Small intestine (tissue), 7 donors: ENCODE measurements around the gene PITX1. TPM values are rescaled to one million over a fixed set of nuclear protein-coding genes. Genes with fewer than 3 reads are reported as not detected.

Experiments
- DNase-seq, 2 donors: peaks; one replicate each; pipeline versions ENCODE4 v3.0.0 to v3.0.0-alpha.2; 2013
- FAIRE-seq: peaks from 2 replicates; lab custom pipeline; 2012; peaks lifted over from hg19 to GRCh38; lab: Jason Lieb, UNC
- H3K27ac ChIP-seq, 3 donors: one replicate each; pipeline ENCODE4 v1.5.1; 2013; ENCODE audit warnings: low read length in 2 of 3, mild to moderate bottlenecking in 2 of 3, control low read depth in 1 of 3, inconsistent platforms in 1 of 3, low read depth in 1 of 3, moderate library complexity in 1 of 3
- H3K27me3 ChIP-seq, 3 donors: one replicate each; pipeline ENCODE4 v1.6.1; 2013; ENCODE audit warnings: low read length in 3 of 3, inconsistent platforms in 1 of 3; ENCODE audit not compliant: control insufficient read depth in 3 of 3, insufficient read depth in 3 of 3
- H3K36me3 ChIP-seq, 3 donors: one replicate each; pipeline ENCODE4 v1.6.1; 2013; ENCODE audit warnings: low read length in 3 of 3, inconsistent platforms in 1 of 3, low read depth in 1 of 3, mild to moderate bottlenecking in 1 of 3, moderate library complexity in 1 of 3; ENCODE audit not compliant: control insufficient read depth in 3 of 3, insufficient read depth in 2 of 3
- H3K4me1 ChIP-seq, 3 donors: one replicate each; pipeline ENCODE4 v1.6.1; 2013; ENCODE audit warnings: low read length in 2 of 3, inconsistent platforms in 1 of 3, low read depth in 1 of 3, mild to moderate bottlenecking in 1 of 3, moderate library complexity in 1 of 3; ENCODE audit not compliant: control insufficient read depth in 3 of 3, insufficient read depth in 2 of 3
- H3K4me3 ChIP-seq, 3 donors: one replicate each; pipeline ENCODE4 v1.5.1; 2013; ENCODE audit warnings: low read length in 3 of 3, control low read depth in 1 of 3, inconsistent platforms in 1 of 3, low read depth in 1 of 3, mild to moderate bottlenecking in 1 of 3, moderate library complexity in 1 of 3
- H3K9me3 ChIP-seq, 2 donors: one replicate each; pipeline ENCODE4 v1.6.1; 2013; ENCODE audit warnings: low read depth in 1 of 2, low read length in 1 of 2; ENCODE audit not compliant: control insufficient read depth in 2 of 2, insufficient read depth in 1 of 2
- WGBS, 3 donors: extraction: QIAGEN DNeasy Blood & Tissue Kit; methylation state at CpG; one replicate each; pipeline ENCODE4 v1.1.7; 2013; 5-methylcytosine and 5-hydroxymethylcytosine counted together
- polyA plus RNA-seq, 4 donors: library from polyadenylated mRNA; stranded (reverse) in 3 of 4; unstranded in 1 of 4; fragments of 200-250 nt in 3 of 4; fragments of 120-200 nt in 1 of 4; gene quantifications; one replicate each; pipeline versions ENCODE4 v1.2.1 to v1.2.3, GENCODE V29; 2013
- donor health status: healthy with polysubstance abuse.
- donor health status: control.
- donor health status: control.
- donor health status: Bipolar disorder and iron deficiency.
- donor health status: healthy.

The PITX1 gene
- polyA plus RNA-seq, 4 donors, result 3.4 to 30.0 (median 8.8) TPM

DNA sequence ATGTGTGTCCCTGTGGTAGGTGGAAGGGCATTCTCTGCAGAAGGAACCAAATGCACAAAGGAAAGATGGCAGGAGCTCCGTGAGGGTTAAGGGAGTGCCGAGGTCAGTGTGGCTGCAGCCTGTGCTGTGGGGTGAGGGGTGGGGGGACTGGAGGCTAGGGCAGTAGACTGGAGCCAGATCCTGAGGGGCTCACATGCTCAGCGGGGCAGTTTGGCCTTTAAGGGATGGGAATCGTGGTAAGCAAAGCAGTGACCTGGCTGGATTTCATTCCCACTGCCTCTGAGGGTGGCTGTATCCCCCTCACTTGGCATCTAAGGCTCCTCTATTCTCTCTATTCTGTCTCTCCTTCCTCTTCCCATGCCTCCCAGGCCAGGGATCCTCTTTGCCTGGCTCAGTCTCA is 15.6 kb downstream of the PITX1 start:
- H3K36me3 ChIP-seq, result peaks cover 0 to 10% (median 0%) of the 10 kb centered on the region in 3 donors
- FAIRE-seq, result no peak
- H3K27ac ChIP-seq, result no peak overlapping the region
- no peaks in the 10 kb centered on the region for H3K27me3 ChIP-seq
- H3K4me1 ChIP-seq, result no peaks in the 10 kb centered on the region
- WGBS, 3 donors, result 84 to 97% (median 92%) methylated on average over 4 of the region's 4 CpGs
- no peak overlapping the region for H3K4me3 ChIP-seq
- no peaks in the 10 kb centered on the region for H3K9me3 ChIP-seq
- DNase-seq, result no peak

- FAIRE-seq, result no peak
- Histone ChIP-seq H3K27ac (no peak overlapping the region), H3K4me3 (no peak overlapping the region), H3K4me1 (no peaks in the 10 kb centered on the region), H3K27me3 (no peaks in the 10 kb centered on the region), H3K36me3 (peaks cover 0 to 16% (median 0%) of the 10 kb centered on the region in 3 donors), H3K9me3 (no peaks in the 10 kb centered on the region)
- no peak for DNase-seq
- 72 to 88% (median 85%) methylated on average over 11 of the region's 11 CpGs for WGBS, 3 donors
These were observed 17.2 kb downstream of the PITX1 start for GRCh38 chr5:135016861-135017290.

GRCh38 chr5:135015942-135016341 is 18.1 kb downstream of the PITX1 start:
- Histone ChIP-seq H3K4me3 (no peak overlapping the region), H3K9me3 (no peaks in the 10 kb centered on the region), H3K27me3 (no peaks in the 10 kb centered on the region), H3K4me1 (no peaks in the 10 kb centered on the region), H3K27ac (no peak overlapping the region), H3K36me3 (peaks cover 0 to 16% (median 0%) of the 10 kb centered on the region in 3 donors)
- FAIRE-seq, result no peak
- WGBS, 3 donors, result 91 to 92% (median 92%) methylated on average over 6 of the region's 6 CpGs
- DNase-seq, result no peak

DNA sequence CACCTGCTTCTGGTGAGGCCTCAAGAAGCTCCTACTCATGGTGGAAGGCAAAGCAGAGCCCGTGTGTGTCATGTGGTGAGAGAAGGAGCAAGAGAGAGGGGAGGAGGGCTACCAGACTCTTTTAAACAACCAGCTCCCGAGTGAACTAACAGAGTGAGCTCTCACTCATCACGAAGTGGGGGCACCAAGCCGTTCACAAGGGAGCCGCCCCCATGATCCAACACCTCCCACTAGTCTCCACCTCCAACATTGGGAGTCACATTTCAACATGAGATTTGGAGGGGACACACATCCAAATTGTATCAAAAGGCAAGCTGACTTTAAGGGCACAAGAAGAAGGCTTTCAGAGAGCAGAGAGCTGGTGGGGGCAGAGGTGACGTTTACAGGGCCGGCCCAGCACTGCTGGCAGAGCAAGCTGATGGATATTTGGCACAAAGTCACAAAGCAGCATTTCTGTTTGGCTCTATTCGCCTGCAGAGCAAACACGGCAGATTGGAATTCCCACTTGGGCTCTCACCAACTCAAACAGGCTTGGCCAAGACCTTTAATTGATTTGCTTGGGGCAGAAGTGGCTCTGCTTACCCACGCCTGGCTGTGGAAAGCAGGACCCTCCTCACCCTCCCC is 20.0 kb downstream of the PITX1 start:
- FAIRE-seq (no peak), DNase-seq (no peak)
- no peak overlapping the region for H3K27ac ChIP-seq
- peaks cover 0 to 17% (median 0%) of the 10 kb centered on the region in 3 donors for H3K36me3 ChIP-seq
- no peaks in the 10 kb centered on the region for H3K9me3 ChIP-seq
- no peak overlapping the region for H3K4me3 ChIP-seq
- no peaks in the 10 kb centered on the region for H3K4me1 ChIP-seq
- WGBS, 3 donors, result 67 to 87% (median 69%) methylated on average over 10 of the region's 10 CpGs
- no peaks in the 10 kb centered on the region for H3K27me3 ChIP-seq

DNA sequence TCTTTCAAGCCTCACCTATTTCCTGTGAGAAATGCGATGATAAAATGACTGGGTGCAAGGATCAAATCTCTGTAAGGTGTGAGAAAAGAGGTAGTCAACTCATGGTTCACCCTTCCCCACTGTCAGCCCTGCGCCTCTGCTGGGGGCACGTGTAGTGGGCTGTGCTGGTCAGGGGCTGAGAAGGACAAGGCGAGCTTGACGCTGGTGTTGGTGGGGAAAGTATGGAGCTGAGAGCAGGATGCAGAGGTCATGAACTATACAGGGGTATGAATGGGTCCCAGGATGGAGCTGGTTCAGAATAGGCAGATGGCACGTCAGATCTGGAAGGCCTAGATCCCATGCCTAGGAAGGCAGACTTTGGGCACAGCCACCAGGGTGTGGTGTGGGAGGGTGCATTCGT is 20.6 kb downstream of the PITX1 start:
- no peak overlapping the region for H3K4me3 ChIP-seq
- H3K36me3 ChIP-seq, result peaks cover 0 to 18% (median 0%) of the 10 kb centered on the region in 3 donors
- H3K27ac ChIP-seq, result no peak overlapping the region
- H3K4me1 ChIP-seq, result no peaks in the 10 kb centered on the region
- WGBS, 3 donors, result 87 to 90% (median 88%) methylated on average over 7 of the region's 7 CpGs
- FAIRE-seq (no peak), DNase-seq (no peak)
- no peaks in the 10 kb centered on the region for H3K27me3 ChIP-seq
- no peaks in the 10 kb centered on the region for H3K9me3 ChIP-seq

- no peak overlapping the region for H3K27ac ChIP-seq
- no peak for FAIRE-seq
- WGBS, 3 donors, result 67 to 88% (median 81%) methylated on average over 5 of the region's 5 CpGs
These were observed 21.1 kb downstream of the PITX1 start for GRCh38 chr5:135012951-135013391.

DNA sequence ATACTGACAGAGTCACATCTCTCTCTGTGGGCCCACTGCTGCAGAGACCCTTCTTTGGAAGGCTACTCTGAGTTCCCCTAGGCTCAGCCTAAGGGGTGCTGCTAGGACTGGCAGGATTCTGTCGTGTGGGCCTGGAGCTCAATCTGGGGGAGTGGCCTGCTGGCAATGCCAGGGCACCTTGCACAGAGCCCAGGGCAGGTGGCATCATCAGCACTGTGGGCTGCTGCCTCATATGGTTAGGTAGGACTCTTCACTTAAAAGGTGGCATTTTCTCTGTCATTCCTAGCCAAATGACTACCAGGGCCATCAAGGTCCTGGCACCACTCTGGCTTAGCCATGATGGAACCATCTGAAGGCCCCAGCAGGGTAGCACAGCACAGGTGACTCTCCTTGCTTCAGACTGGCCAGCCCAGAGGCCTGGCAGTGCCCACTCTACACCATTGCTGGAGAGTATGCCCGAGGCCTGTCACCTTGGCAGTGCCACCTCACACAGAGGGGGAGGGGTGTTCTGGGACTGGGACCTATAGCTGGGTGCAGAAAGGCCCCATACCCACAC is 21.9 kb downstream of the PITX1 start:
- 91 to 95% (median 92%) methylated on average over 2 of the region's 2 CpGs for WGBS, 3 donors
- DNase-seq (no peak), FAIRE-seq (no peak)
- Histone ChIP-seq H3K27ac (no peak overlapping the region), H3K27me3 (no peaks in the 10 kb centered on the region), H3K9me3 (no peaks in the 10 kb centered on the region), H3K4me1 (no peaks in the 10 kb centered on the region), H3K36me3 (peaks cover 0 to 21% (median 0%) of the 10 kb centered on the region in 3 donors), H3K4me3 (no peak overlapping the region)

More at GRCh38 chr5:135012951-135013391, 21.1 kb downstream of the PITX1 start:
- Histone ChIP-seq H3K4me3 (no peak overlapping the region), H3K36me3 (peaks cover 0 to 18% (median 0%) of the 10 kb centered on the region in 3 donors), H3K27me3 (no peaks in the 10 kb centered on the region), H3K4me1 (no peaks in the 10 kb centered on the region), H3K9me3 (no peaks in the 10 kb centered on the region)
- no peak for DNase-seq

DNA sequence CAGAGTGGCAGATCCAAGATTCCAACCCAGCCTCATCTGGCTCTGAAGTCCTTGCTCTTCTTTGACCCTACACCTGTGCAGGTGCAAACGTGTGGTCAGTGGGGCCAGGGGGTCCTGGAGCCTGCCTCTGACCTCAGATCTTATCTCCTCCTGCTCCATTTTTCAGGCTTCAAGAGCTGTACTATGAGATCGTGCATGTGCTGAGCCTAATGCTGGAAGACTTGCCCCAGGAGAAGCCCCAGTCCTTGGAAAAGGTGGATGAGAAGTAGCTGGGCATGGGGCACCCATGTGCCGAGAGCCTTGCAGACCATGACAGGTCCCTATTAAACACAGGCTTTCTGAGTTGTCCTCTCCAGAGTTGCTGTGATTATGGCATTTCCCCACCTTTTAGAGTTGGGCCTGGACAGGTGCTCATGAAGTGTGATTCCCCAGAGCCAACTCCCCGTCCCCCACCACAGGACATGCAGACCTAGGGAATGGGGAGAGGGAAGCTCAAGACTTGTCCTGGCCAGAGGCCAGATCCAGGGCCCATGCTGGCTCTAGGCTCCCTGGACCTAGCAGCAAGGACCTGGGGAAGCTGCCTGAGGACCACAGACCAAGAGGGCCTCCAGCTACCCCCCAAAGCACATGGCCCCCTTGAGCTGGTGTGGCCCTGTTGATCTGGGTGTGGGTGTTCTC is 22.5 kb downstream of the PITX1 start:
- 86 to 90% (median 87%) methylated on average over 4 of the region's 4 CpGs for WGBS, 3 donors
- FAIRE-seq (no peak), DNase-seq (peak in 1 of 2 donors; percentile 26)
- H3K27me3 ChIP-seq, result no peaks in the 10 kb centered on the region
- H3K27ac ChIP-seq, result no peak overlapping the region
- H3K9me3 ChIP-seq, result no peaks in the 10 kb centered on the region
- no peaks in the 10 kb centered on the region for H3K4me1 ChIP-seq
- no peak overlapping the region for H3K4me3 ChIP-seq
- peaks cover 0 to 16% (median 0%) of the 10 kb centered on the region in 3 donors for H3K36me3 ChIP-seq
